ENCODE data around the gene MRPL23. TPM values are rescaled to one million over a fixed set of nuclear protein-coding genes. Genes with fewer than 3 reads are reported as not detected.
A peak's percentile ranks its signal among the peaks of the same experiment; 100 is the strongest.

The MRPL23 gene
- total RNA-seq, 1 donor from 2014 or later = 40.3 TPM

- no peak for TF ChIP-seq CTCF (IDR thresholded peaks at IDR 0.05; ENCODE audit: unreplicated experiment)
- Mint-ChIP-seq H3K4me1 (peaks cover 6% of the 10 kb centered on the region), H3K9me3 (no peaks in the 10 kb centered on the region), H3K27me3 (ENCODE audit: low read depth) (peaks cover 3% of the 10 kb centered on the region), H3K36me3 (no peaks in the 10 kb centered on the region), H3K27ac (no peak overlapping the region), H3K4me3 (no peak overlapping the region)
- DNase-seq (ENCODE audit: low spot score in 2 of 2, unreplicated experiment in 2 of 2) = no peak
These were observed 30.8 kb upstream of the MRPL23 start for GRCh38 chr11:1916132-1916985.

GRCh38 chr11:1916986-1917522, 30.1 kb upstream of the MRPL23 start:
- H3K9me3 Mint-ChIP-seq = no peaks in the 10 kb centered on the region
- H3K27ac Mint-ChIP-seq = no peak overlapping the region
- TF ChIP-seq CTCF (IDR thresholded peaks at IDR 0.05; ENCODE audit: unreplicated experiment) = no peak
- peaks cover 10% of the 10 kb centered on the region for H3K4me1 Mint-ChIP-seq
- no peaks in the 10 kb centered on the region for H3K36me3 Mint-ChIP-seq
- H3K27me3 Mint-ChIP-seq (ENCODE audit: low read depth) = peaks cover 3% of the 10 kb centered on the region
- H3K4me3 Mint-ChIP-seq = no peak overlapping the region
- no peak for DNase-seq (ENCODE audit: low spot score in 2 of 2, unreplicated experiment in 2 of 2)

GRCh38 chr11:1917523-1918435, 29.4 kb upstream of the MRPL23 start:
- DNase-seq (ENCODE audit: low spot score in 2 of 2, unreplicated experiment in 2 of 2) = no peak
- Mint-ChIP-seq H3K36me3 (no peaks in the 10 kb centered on the region), H3K9me3 (no peaks in the 10 kb centered on the region), H3K27me3 (ENCODE audit: low read depth) (peaks cover 3% of the 10 kb centered on the region), H3K4me1 (peaks cover 13% of the 10 kb centered on the region), H3K27ac (no peak overlapping the region), H3K4me3 (no peak overlapping the region)
- TF ChIP-seq CTCF (IDR thresholded peaks at IDR 0.05; ENCODE audit: unreplicated experiment) = peak; percentile 67

- DNase-seq (ENCODE audit: low spot score in 2 of 2, unreplicated experiment in 2 of 2) = no peak
- Mint-ChIP-seq H3K9me3 (no peaks in the 10 kb centered on the region), H3K27ac (no peak overlapping the region), H3K27me3 (ENCODE audit: low read depth) (peaks cover 3% of the 10 kb centered on the region), H3K4me3 (no peak overlapping the region), H3K36me3 (no peaks in the 10 kb centered on the region), H3K4me1 (peaks cover 17% of the 10 kb centered on the region)
- no peak for TF ChIP-seq CTCF (IDR thresholded peaks at IDR 0.05; ENCODE audit: unreplicated experiment)
These were observed 28.5 kb upstream of the MRPL23 start for GRCh38 chr11:1918436-1919315.
